HG03521 (cell line): ENCODE measurements around the gene SPON2.
"Not testable (repeated sequence)": the region's sequence is repeated elsewhere in the genome, so short reads cannot be mapped to it uniquely, and the experiment has no call there.

Experiments used
- ATAC-seq: cut with Tn5 transposase; IDR thresholded peaks from one replicate; pipeline ENCODE4 v1.9.1; 2021; ENCODE audit warnings: mild to moderate bottlenecking, moderate library complexity; ENCODE audit not compliant: unreplicated experiment

SPON2 gene

GRCh38 chr4:1152290-1152689 is 20.1 kb downstream of the SPON2 start:
- no peak for ATAC-seq

- ATAC-seq: no peak
Observed at GRCh38 chr4:1151541-1151940, 20.8 kb downstream of the SPON2 start.

GRCh38 chr4:1150875-1151274 is 21.5 kb downstream of the SPON2 start:
- ATAC-seq: no peak

GRCh38 chr4:1139860-1140259 is 32.5 kb downstream of the SPON2 start:
- ATAC-seq: no peak

- no peak for ATAC-seq
Observed at GRCh38 chr4:1137850-1138249, 34.5 kb downstream of the SPON2 start.

- ATAC-seq: no peak
Observed at GRCh38 chr4:1137063-1137776, 35.2 kb downstream of the SPON2 start.

- ATAC-seq: no peak
Observed at GRCh38 chr4:1136048-1136447, 36.3 kb downstream of the SPON2 start.

- no peak for ATAC-seq
Observed at GRCh38 chr4:1133033-1133432, 39.4 kb downstream of the SPON2 start.

- no peak for ATAC-seq
Observed at GRCh38 chr4:1130316-1131186, 41.8 kb downstream of the SPON2 start.

- ATAC-seq: no peak
Observed at GRCh38 chr4:1126506-1126905, 45.9 kb downstream of the SPON2 start.

GRCh38 chr4:1125466-1125865 is 46.9 kb downstream of the SPON2 start:
- not testable (repeated sequence) for ATAC-seq

GRCh38 chr4:1124818-1125217 is 47.6 kb downstream of the SPON2 start:
- no peak for ATAC-seq

GRCh38 chr4:1122505-1122904 is 49.9 kb downstream of the SPON2 start:
- ATAC-seq: no peak
